GM18505 (cell line): ENCODE data around the gene WDR4.
"Not testable (repeated sequence)": the region's sequence is repeated elsewhere in the genome, so short reads cannot be mapped to it uniquely, and the experiment has no call there.

Experiments
- ATAC-seq: cut with Tn5 transposase; IDR thresholded peaks from one replicate; pipeline ENCODE4 v1.9.1; 2021; ENCODE audit not compliant: unreplicated experiment
- POLR2A ChIP-seq: IDR thresholded peaks from 4 replicates; pipeline ENCODE4 v1.6.1; 2011; ENCODE audit warnings: borderline replicate concordance; ENCODE audit not compliant: insufficient read depth, insufficient read length; ENCODE audit errors: extremely low read depth

Gene WDR4

GRCh38 chr21:42903817-42904216 lies 24.5 kb upstream of the WDR4 start:
- TF ChIP-seq POLR2A = no peak
- no peak for ATAC-seq

- no peak for TF ChIP-seq POLR2A
- no peak for ATAC-seq
These were observed 21.1 kb upstream of the WDR4 start for GRCh38 chr21:42900446-42900845.

GRCh38 chr21:42892931-42893755 lies 13.8 kb upstream of the WDR4 start, which contains the start of gene NDUFV3:
NDUFV3 (plus strand) TSS chr21:42893309; CDS start chr21:42893334, 25 bp downstream.
- peak; percentile 94 for TF ChIP-seq POLR2A
- ATAC-seq = peak; percentile 91

GRCh38 chr21:42892582-42892930 lies 13.2 kb upstream of the WDR4 start:
- ATAC-seq = no peak
- no peak for TF ChIP-seq POLR2A

GRCh38 chr21:42887326-42887725 lies 8.0 kb upstream of the WDR4 start:
- no peak for TF ChIP-seq POLR2A
- ATAC-seq = no peak

GRCh38 chr21:42883921-42884320 lies 4.6 kb upstream of the WDR4 start:
- no peak for ATAC-seq
- TF ChIP-seq POLR2A = no peak

GRCh38 chr21:42880352-42880751 lies 1.0 kb upstream of the WDR4 start:
- TF ChIP-seq POLR2A = no peak
- no peak for ATAC-seq

- peak; percentile 24 for ATAC-seq
These were observed 704 bp downstream of the WDR4 start for GRCh38 chr21:42878678-42878992.

GRCh38 chr21:42875811-42876210 lies 3.5 kb downstream of the WDR4 start:
- ATAC-seq = not testable (repeated sequence)

More at GRCh38 chr21:42878678-42878992, 704 bp downstream of the WDR4 start:
- no peak for TF ChIP-seq POLR2A

GRCh38 chr21:42873096-42873495 lies 6.2 kb downstream of the WDR4 start:
- TF ChIP-seq POLR2A = no peak
- ATAC-seq = no peak

GRCh38 chr21:42868196-42868595 lies 11.1 kb downstream of the WDR4 start:
- no peak for ATAC-seq
- no peak for TF ChIP-seq POLR2A

- no peak for TF ChIP-seq POLR2A
These were observed 13.6 kb downstream of the WDR4 start for GRCh38 chr21:42865776-42866160.

GRCh38 chr21:42864815-42865775 lies 14.2 kb downstream of the WDR4 start:
- no peak for TF ChIP-seq POLR2A
- no peak for ATAC-seq

More at GRCh38 chr21:42865776-42866160, 13.6 kb downstream of the WDR4 start:
- ATAC-seq = no peak

GRCh38 chr21:42864286-42864685 lies 15.1 kb downstream of the WDR4 start:
- no peak for TF ChIP-seq POLR2A
- ATAC-seq = no peak
